Measurements from ENCODE around the gene SPATC1L.
"Not testable (repeated sequence)": the region's sequence is repeated elsewhere in the genome, so short reads cannot be mapped to it uniquely, and the experiment has no call there.

SPATC1L gene

DNA sequence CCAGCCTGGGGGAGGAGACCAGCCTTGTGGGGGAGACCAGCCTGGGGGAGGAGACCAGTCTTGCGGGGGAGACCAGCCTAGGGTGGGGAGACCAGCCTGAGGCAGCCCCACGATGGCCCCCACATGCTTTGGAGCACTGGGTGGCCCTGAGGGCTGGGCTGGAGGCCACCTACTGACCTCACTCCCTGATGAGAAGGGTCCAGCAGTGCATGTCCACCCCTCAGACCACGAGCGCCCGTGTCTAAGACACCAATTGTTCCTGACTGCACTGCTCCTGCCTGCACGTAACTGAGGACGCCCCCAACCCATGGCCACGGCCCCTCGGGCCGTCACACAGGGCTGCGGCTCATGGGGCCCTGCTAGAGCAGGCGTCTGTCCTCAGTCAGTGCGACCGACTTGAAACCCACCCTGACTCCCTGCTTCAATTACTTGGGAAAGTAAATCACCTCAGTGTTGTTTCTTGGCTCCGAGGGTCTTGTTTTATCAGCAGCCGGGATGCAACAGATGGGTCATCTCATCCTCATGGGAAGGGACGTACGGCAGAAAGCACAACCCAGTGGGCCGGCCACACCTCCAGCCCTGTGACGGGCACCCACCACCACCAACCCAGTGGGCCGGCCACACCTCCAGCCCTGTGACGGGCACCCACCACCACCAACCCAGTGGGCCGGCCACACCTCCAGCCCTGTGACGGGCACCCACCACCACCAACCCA is at the start of gene SPATC1L:
Gene SPATC1L, minus strand, starts transcription at position 550 of the 715 bp plus-strand sequence. CDS start 1,643 bp downstream, outside the sequence.
- peak; percentile 73 for DNase-seq

DNA sequence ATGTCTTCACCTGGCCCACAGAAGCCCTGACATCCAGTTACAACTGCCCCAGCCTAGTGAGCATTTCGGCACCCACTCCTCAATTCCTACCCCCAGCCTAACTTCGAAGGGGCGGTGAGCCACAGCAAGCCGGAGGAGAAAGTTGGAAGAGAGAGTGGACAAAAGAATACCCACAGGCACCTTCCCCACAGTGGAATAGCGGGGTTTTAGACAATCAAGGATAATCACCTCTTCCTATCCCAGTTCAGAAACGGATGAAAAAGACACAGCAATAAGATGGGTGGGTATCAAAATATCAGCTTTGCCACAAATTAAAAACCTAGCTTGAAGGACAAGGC is 45.6 kb upstream of the SPATC1L start:
- DNase-seq = no peak

DNA sequence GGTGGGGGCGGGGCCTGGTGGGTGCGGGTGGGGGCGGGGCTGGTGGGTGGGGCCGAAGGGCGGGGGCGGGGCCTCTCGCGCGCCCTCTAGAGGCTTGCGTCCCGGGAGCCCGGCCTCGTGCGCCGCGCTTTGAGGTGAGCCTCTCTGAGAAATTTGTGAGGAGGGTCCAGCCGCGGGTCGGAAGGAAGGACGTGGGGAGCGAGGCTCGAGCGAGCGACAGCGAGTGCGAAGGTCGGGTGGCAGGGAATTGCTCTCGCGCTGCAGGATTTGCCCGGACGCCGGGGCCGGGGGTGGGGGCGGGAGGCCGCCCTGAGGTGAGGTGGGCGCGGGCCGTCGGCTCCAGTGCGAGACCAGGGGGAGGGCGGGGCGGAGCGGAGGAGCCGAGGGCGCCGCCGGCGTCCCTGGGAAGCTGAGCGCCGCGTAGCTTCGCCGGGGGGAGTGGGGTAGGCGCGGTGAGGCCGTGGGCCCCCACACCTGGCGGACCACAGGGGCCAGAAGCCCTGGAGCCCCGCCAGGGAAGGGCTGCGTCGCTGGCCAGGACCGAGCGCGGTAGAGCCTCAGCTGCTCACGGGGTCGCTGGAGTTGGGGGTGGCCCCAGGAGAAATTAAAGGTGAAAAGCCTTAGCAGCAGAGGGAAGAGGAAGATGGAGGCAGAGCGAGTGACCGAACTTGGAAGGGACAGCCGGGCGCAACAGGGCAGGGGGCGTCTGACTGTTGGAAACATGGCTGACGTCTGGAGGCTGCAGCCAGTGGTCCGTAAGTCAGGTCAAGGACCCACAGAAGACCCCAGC is 45.1 kb upstream of the SPATC1L start:
- no peak for DNase-seq

DNA sequence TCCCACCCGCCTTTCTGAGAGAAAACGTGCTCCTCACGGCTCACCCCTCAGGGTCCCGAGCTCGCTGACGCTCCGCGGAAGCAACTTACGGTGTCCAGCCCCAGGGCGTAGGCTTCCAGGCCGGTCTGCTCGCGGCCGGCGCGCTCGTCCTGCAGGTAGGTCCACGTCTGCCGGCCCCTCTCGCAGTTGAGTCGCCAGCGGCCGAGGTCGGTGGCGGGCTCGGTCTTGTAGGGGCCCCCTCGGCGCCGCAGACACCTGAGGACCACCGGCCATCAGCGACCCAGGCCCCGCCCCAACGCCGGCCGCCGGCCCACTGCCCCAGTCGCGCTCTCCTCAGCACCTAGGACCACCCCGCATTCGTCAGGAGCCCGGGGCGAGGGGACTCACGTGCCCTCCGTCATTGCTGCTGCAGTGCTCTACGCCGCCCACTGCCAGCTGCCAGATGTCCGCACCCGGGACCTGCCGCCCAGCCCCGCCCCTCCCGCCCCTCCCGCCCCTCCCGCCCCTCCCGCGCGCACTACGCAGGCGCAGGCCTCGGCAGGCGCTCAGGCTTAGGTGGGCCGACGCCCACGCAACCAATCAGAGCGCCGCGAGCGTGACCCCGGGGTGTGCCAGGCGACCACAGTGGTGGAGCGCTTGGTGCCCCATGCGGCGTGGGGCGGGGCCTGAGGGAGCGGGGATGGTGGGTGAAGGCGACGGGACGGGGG is 44.2 kb upstream of the SPATC1L start, which contains the start of gene LSS:
Gene LSS, minus strand, starts transcription at position 430 of the 707 bp plus-strand sequence. Its CDS starts 29 bp downstream, at position 401.
- peak; percentile 99 for DNase-seq

DNA sequence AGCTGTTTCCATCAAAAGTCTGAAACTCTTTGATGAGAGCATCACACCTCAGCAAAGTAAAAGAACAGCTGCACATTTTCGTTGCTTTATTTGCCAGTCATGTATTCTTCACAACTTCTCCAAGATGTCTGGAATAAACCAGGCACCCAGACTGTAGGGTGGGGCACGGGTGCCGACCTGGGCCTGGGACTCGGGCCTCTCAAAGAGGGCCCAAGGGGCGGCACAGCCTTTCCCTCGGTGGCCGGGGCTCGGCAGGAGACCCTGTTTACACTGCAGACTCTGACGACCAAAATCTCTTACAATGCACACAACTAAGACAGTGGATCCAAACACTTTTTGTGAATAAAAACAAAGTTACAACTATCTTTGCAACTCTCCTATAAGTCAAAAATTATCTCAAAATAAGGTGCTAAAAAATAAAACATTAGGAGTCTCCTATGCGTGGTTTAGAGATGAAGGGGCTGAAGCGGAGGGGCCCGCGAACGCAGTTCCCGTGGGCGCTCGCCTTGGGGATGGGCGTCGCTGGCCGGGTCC is 43.6 kb upstream of the SPATC1L start:
- DNase-seq = no peak

DNA sequence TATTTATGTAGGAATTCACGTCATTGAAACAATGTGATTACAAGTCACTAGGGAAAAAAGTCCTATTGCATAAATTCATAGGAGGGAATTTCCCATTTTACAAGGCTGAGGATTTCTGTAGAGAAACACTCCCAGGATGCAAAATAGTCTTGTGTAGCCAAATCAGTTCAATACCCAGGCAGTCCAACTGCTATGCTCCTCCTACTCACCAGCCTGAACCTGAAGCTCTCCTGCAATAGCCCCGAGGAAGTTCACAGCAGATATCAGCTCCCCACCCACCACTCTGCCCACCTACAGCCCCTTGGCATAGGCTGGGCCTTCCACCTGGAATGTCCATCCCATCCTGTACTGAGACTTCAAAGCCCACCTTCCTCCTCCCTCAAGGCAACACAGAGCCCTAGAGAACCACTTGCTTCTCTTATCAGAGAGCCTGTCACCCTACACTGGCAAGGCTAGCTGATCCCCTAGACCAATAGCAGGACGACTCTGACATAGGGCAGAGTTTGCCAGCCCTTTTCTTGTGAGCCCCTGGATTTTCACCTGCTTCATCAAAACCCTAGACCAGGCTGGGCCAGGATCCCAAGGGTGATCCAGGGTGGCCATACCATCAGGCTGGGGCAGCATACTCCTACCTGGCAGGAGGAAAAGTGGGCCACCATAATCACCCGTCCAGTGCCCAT is 42.8 kb upstream of the SPATC1L start:
- DNase-seq = peak; percentile 13

DNA sequence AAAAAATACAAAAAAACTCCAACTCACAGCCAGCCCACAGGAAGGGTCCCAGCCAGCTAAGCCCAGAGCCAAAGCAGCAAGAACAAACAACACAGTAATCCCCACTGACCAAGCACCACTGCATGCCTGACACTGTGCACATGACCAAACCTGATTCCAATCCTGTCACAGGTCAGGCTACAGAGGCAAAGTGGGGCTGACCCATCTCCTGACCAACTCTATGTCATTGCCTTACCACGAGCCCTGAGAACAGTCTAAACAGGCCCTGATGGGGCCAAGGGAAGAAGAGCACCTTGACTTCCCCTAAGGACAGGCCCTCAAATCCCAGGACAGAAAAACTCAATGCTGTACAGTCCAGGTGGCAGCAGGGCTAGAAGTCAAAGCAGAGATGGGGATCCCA is 41.9 kb upstream of the SPATC1L start:
- no peak for DNase-seq

DNA sequence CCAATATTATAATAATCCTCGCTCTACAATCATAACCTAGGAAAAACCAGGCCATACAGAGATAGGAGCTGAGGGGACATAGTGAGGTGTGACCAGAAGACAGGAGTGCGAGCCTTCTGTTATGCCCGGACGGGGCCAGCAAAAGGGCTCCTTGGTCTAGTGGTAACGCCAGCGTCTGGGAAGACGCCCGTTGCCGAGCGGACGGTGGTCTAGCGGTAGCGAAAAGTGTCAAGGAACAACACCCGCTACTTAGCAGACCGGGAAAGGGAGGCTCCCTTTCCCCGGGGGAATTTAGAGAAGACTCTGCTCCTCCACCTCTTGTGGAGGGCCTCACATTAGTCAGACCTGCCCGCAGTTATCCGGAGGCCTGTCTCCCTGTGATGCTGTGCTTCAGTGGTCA is 39.4 kb upstream of the SPATC1L start:
- not testable (repeated sequence) for DNase-seq

DNA sequence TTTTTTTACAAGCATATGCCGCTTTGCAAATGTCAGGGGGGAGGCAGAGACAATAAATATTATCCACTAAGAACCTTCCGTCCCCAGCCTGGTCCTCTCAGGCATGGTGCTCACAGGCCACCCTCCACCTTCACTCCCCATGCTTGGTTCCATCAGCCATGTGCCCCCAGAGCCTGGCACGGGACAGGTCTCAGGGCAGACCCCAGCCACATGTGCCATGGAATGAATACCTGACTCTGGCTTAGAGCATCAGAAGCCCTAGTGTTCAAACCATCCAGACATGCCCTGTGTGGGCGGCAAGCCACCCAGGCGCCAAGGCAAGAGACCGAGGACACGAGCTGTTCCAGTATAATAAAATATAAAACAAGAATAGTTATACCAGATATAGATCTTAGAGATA is 39.0 kb upstream of the SPATC1L start:
- no peak for DNase-seq

DNA sequence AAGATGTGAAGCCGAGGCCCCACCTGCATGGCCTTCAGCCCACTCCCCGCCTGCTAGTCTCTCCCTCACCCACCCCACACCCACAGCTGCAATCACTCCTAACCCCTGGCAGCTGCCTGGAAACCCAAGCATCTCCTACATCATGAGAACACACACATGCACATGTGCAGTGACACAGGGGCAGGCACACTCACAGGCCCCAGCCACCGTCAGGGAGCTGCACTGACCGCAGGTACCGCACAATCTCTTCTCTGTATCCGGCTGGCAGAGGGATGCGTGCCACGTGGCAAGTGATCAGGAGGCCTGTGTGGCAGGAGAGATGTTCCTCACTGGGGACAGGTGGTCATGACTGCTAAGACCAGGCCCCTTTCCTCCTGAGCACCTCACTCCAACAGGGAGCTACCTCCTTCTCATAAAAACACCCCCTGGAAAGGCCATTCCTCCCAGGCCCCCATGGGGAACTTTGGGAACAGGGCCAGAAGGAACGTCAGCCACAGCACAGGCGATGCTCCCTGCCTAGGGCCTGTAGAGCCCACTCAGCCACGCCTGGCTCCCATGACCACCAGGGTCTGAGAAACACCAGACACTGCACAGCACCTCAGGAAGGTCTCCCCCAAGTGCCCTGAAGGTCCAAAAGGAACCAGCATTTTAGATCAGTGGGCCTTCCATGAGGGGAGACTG is 38.3 kb upstream of the SPATC1L start:
- DNase-seq = no peak

DNA sequence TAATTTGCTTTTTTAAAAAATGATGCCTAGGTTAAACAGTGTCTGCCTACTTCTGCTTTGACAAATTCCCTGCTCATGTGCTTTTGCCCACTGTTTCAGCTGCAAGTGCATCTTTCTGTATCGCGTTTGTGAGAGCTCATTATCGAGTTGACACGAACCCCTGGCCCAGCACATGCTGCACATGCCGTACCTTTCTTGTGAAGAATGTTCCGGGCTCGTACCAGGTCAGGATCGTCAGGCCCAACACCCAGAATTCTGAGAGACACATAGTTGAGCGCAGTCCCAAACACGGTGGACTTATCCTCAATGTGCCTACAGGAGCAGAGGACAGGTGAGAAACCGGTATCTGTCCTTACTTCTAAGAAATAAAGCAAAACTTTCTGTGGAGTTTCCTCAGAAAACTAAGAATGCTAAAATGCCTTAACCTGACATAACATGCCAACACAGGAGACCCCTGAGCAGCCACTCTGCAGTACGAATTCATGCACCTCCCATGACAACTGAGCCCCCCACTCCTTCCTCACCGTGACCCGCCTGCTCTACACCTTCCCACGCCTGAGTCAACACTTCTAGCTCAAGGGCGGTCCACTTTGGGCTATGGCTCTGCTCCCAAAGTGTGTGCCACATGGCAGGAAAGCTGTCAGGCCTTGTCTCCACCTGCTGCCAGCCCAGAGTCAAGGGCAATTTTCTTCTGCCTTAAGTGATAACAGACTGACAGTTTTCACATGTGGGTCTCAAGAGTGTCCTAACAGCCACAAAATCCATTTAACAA is 37.6 kb upstream of the SPATC1L start:
- no peak for DNase-seq

DNA sequence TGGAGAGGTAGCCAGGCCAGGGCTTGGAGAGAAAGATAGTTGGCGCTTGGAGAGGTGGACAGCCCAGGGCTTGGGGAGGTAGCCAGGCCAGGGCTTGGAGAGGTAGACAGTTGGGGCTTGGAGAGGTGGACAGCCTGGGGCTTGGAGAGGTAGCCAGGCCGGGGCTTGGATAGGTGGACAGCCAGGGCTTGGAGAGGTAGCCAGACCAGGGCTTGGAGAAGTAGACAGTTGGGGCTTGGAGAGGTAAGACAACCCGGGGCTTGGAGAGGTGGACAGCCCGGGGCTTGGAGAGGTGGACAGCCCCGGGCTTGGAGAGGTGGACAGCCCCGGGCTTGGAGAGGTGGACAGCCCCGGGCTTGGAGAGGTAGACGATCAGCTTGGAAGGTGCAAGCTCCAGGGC is 36.6 kb upstream of the SPATC1L start:
- DNase-seq = no peak

DNA sequence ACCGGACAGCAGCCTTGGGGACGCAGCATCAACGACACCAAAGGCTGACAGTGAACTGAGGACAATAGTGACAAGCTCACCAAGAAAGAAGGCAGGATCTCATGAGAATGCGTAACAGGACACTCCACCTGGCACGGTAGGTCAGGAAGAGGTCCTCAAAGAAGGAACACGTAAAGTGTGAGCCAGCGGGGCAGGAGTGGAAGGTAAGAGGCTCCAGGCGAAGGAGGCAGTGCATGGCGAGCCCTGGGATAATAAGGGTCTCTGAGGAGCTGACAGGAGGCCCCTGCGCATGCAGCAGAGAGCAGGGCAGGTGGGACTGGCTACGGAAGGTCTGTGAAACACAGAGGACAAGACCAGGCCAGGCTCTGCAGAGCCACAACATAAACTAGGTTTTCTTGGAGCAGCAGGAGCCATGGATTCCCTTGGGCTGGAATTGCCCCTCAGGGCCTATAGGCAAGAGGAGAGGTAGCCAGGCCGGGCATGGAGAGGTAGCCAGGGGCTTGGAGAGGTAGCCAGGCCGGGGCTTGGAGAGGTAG is 36.1 kb upstream of the SPATC1L start:
- no peak for DNase-seq

DNA sequence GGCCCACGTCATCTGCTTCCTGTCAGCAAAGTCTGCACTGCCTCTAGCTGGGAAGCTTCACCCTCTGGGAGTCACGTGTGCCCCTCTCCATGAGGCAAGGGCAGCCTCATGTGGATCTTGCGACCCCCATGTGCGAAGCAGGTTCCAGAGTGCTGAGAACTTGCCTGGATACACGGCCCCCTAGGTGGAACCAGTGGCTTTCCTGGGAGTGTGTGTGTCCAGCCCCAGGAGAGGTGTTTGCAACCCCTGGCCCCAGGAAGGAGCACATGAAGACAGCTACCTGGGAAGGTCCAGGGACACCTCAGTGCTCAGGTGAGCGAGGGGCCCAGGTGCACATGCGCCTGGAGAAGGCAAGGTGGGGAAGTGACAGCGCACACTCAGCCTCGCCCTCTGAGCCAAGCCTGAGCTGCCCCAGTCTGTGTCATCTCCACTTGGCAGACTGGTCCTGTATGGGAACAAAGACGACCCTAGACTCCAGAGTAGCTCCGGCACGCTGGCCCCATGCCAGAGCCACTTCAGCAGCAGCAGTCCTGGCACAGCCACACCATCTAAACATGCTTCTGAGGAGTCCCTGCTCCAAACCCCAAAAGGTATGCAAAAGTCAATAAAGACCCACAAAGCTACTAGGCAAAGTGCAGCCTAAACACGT is 35.5 kb upstream of the SPATC1L start:
- no peak for DNase-seq

DNA sequence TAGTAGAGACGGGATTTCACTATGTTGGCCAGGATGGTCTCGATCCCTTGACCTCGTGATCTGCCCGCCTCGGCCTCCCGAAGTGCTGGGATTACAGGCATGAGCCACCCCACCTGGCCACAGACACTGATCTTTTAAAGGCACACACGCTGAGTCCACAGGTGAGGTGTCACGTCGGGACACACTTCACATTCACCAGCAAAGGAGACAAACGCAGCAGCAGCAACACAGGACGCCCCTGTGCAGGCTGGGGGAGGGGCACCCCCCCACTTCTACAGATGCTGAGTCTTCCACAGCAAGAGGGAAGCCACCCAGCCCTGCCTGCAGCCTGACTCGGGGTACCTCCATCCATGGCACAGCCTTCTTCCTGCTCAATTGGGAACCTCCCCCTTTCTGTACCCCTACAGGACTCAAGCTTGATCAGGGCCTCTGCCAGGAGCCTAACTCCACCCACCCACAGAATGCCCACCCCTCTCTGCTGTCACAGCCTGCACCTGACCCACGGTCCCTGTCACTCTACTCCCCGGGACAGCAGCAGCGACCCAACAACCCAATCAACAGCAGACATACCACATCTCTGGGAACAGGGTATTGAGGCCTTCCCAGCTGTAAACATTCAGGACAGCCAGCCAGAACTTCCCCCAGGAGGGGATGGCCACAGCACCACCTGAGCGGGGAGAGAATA is 34.8 kb upstream of the SPATC1L start:
- DNase-seq = no peak

DNA sequence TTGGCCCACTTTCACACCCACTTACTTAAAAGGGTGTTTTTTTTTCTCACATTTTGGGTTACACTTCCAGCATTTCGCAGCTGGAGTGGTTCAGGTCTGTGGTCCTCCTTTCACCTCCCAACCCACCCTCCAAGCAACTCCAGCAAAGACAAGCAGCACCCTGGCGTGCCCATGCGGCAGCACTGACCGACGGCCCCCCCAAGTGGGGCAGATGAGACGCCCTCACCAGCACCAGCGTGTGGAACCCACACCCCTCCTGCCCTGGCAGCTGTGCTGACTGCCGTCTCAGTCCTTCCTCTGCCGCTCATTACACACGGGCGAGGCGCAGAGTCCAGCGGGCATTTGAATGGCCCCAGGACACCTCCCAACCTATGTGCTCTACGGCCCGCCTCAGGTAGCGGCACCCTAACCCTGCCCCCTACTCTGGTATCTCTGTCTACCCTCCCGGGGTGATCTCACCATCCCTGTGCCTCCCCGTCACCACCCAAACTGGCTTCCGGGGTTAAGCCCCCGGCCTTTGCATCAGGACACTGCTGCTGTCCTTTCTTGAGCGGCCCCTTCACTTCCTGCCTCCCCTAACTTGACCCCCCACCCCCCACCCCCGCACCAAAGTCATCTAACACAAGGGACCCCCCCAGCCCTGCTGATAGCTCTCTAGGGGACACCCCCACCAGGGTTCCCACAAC is 33.4 kb upstream of the SPATC1L start:
- DNase-seq = no peak

DNA sequence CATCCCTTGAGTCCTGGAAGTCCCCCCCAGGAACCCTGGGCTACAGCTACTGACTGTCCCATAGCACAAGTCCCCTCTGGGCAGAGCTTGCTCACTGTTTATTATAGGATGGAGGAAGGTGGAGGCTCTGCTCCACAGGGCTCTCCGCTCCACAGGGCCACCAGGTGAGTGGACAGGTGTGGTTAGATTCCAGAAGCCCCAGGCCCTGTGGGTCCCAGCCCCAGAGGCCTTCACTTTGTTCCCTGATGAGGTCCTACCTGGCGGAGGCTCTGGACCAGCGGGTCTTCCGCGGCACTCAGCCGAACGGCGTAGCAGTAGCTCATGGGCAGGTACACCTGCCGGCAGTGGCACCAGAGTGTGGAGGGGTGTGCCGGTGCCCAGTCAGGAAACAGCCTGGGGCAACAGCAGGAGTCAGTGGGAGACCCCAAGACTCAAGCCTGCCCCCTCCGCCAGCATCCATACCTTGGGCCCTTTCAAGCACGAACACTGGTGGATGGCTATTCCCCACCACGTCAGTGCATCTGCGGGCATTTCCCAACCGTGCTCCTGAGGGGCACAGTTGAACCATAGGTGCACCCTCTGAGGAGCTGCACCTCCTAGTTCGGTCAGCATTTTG is 32.0 kb upstream of the SPATC1L start:
- no peak for DNase-seq

DNA sequence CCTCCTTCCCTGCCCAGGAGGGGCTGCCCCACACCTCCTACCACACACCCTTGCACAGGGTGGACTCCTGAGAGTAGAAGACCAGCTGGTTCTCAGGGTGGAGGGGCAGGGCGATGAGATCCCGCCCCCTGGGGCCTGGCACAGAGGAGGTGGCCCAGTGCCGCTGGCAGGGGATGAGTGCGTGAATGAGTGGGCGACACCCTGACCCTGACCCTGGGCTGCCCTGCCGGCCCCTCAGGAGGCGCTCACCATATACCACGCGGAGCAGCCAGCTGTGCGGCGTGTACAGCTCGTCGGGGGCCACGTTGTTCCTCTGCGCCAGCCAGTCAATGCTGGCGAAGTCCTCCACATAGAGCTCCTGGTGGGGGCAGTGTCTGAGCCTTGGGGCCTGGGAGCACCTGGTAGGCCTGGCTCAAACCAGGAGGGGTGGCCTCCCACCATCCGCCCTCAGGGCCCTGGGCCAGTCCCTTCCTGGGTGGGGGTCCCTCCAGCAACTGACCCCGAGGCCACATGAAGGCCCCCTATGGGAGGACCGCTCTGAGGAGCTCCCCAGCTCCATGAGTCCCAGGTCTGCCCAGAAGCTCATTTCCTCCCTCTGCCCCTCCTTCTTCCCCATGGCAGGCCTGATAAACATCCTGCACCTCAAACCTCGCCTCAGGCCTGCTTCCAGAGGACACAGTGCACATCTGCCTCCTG is 31.3 kb upstream of the SPATC1L start:
- no peak for DNase-seq
